HuH-7.5 (cell line): ENCODE results near the gene KLC4.
"Not testable (repeated sequence)": the region's sequence is repeated elsewhere in the genome, so short reads cannot be mapped to it uniquely, and the experiment has no call there.

Source experiments
- DNase-seq: peaks from one replicate; pipeline ENCODE4 v3.0.0; 2011; ENCODE audit warnings: low spot score

KLC4 gene

GRCh38 chr6:43070028-43070632, 10.7 kb downstream of the KLC4 start:
- peak; percentile 74 for DNase-seq

DNA sequence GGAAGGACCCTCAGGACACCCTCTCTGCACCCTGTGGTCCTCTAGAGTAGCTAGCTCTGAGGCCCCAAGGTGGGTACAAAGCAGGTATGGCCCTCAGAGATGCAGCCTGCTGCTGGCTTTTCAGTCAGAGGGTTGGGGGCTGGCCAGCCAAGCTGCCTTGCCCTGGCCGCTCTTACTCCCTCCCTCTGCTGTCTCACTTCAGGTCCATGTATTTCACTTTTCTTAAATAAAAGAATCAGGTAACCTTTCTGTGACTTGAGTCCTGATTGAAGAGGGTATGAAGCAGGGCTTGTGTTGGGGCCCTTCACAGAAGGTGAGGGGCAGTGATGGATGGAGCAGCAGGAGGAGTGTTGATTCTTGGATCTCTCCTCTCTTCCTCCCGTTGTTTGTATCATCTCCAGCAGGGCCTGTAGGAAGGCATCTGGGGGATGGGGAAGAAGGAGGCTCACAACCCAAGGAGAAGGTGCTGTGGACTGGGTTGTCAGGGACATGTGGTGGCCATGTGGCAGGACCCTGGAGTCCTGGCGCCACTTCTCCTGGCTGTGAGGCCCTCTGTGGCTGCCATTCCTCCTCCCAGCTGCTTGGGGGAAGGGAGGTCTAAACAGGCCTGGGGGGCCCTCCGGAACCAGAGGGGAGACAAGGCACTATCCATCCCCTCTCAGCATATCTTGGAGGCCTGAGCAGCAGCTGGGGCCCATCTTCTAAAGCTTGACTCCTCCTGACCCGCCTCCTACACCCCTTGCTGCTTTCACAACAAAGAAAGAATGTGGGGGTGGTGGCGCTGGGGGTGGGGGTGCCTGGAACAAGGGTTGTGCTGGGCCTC, 15.6 kb downstream of the KLC4 start:
- DNase-seq: no peak

DNA sequence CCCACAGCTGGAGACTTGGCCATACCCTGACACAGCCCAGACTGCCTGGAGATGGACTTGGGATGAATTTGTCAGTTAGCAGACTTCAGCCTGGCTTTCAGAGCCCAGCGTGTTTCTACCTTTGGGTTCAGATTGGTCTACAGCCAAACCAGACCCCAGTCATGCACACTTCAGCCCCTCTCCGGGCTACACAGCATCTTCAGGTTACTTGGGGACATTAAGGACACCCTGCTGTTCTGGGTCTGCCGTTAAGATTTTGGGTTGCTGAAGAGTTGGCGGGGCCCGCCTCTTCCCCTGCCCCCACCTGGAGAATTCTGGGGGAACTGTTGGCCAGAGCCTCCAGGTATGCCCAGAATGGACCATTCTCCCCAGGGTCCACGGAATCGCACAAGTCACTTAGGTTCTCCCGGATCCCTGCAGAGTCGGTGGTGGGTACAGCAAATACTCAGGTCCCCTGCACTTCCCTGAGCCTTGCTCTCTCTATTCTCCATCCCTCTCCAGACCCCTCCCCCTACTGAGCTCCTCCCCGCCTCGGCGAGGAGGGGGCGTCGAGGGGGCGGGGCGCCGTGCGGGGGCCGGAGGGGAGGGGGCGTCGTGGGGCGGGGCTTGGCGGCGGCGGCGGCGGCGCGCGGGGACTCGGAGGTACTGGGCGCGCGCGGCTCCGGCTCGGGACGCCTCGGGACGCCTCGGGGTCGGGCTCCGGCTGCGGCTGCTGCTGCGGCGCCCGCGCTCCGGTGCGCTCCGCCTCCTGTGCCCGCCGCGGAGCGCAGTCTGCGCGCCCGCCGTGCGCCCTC, 16.4 kb downstream of the KLC4 start, which contains the start of gene PTK7:
PTK7 (plus strand) TSS at position 645 of the 794 bp plus-strand sequence. CDS start 175 bp downstream, outside the sequence.
- DNase-seq: no peak

DNA sequence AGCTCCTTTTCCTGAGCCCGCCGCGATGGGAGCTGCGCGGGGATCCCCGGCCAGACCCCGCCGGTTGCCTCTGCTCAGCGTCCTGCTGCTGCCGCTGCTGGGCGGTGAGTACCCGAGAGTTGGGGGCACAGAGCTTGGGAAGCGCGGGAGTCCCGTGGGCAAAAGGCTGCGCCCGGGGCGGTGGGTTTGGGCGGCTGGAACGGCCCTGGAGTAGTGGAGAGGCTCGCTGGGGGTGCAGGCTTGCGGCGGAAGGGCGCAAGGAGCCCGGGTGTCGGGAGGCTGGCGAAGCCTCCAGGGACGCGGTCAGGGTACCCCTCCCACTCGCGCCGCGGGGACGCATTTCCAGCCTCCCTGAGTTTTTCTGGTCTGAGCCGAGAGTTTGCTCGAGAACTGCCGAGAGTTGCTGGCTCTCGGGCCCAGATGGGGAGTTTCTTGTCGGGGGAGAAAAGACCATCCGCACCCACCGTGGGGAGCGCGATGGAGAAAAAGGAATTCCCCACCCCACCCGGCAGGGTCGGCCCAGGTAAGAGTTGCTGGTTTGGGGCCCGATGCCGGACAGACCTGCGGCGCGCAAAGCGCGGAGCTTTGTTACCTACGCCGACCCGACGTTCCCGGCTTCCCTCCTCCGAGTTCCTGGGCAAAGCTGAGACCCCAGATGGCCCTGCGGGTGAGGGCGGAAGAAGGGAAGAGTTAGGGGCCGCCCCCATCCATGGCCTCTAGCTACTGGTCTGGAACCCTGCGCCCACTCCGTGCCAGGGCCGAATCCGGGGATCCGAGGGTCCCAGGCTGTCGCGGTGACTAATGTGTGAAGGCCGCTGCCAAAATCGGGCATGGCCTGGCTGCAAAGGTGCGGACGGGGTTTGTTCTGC, 17.3 kb downstream of the KLC4 start:
- DNase-seq: no peak

- no peak for DNase-seq
These were observed 17.9 kb downstream of the KLC4 start for GRCh38 chr6:43077333-43077809.

DNA sequence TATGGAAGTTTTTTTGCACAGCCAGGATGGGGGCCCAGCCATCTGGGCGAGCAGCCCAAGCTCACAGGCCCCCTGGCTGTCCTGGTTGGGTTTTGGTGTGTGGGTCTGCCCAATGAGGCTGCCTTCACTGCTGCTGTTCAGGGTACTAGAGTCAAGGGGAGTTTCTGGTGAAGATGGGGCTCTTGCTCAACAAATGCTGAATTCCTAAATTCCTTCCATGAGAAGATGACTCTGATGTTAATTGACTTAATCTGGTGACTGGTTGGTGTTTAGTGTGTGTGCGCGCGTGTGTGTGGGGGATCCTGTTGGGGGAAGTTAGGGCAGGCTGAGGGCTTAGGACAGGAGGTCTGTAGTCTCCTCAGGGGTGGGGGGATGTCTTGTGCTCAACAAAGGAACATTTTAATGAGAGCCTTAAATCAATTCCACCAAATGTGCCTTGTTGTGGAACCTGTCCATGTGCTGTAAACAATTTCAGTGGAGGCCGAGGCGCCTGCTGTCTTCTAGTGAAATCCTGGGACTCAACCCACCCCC, 18.6 kb downstream of the KLC4 start:
- no peak for DNase-seq

GRCh38 chr6:43078691-43079090, 19.3 kb downstream of the KLC4 start:
- no peak for DNase-seq

GRCh38 chr6:43081043-43081442, 21.6 kb downstream of the KLC4 start:
- no peak for DNase-seq

- DNase-seq: not testable (repeated sequence)
These were observed 22.5 kb downstream of the KLC4 start for GRCh38 chr6:43081922-43082321.

DNA sequence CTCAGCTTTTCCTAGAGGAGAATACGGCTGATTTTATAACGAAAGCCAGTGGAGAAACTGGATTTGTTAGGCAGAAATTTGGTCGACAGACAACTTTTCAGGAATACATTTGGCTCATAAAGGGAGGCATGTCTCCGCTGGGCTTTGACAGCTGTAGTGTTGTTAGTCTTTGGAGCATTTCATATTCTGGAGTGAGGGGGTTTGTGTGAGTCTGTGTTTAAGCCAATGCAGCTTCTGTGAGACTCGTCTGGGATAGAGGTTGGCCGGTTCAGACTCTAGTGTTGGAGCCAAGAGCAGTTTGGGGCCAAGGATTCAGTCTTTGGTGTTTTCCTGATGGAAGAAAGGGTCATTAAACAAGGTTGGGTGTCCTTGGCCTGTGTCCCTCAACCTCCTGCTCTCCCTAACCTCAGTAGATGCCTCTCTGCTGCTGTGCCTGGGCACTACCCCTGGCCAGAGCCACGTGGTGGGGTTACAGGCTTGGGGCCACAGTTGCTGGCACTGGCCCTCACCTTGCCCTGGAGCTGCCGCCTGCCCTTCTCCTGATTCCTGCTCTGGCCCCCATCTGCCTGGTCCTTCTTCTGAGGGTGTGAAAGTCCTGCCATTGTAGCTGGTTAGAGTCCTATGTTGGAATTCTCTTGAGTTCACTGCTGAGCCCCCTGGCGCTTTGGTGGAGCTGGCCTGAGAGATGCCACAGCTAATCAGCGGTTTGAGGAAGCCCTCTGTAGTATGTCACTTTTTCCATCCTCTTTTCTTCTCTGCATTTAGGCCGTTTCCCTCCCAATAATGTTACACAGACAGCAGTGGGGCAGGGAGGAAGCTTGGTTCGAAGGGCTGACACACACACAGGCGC, 23.6 kb downstream of the KLC4 start:
- no peak for DNase-seq

- DNase-seq: no peak
These were observed 26.7 kb downstream of the KLC4 start for GRCh38 chr6:43086022-43086658.

- DNase-seq: no peak
These were observed 29.2 kb downstream of the KLC4 start for GRCh38 chr6:43088654-43089056.

DNA sequence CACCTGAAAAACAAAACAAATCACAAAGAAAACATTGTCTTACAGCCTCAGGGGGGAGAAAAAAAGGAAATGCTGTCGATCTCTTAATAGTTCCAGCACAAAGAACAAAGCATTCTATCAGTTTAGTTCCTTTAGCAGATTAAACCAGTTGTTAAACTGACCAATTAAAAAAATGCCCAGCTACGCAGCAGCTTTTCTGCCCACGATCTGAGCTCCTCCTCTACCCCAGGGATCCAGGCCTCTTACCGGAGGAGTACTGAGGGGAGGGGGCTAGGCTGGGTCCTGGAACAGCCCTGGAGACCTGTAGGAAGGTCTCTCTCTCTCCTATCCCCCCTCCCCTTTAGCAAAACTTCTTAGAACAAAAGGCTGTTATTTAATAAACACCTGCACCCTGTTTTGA, 30.0 kb downstream of the KLC4 start:
- DNase-seq: no peak

DNA sequence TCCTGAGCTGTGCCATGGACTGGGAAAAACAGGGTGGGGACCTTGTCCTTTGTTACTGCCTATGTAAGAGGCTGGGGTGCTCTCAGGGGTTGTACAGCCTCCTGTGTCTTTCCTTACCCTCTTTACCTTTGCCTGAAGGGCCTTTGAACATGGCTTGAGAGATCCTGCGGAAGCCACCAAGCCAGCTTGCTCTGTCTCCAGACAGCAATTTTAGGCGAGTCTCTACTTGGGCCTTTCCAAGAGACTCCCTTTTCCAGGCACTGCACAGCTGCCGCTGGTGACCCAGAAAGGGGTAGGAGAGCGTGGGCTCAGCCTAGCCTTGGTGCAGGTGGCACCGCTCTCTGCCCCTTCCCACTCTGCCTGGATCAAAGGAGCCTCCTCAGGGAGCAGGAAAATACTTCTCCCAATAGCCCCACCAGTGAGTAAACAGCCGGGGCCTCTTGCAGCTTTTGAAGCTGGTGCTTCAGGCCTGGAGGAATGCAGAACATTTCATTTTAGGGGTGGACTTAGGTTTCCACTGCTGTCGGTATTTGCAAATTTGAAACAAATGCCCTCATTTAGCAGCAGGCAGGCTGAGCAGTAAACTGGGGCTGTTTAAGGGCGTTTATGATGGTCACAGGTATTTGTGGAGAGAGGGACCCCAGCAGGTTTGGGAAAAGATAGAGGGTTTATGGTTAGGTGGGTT, 30.6 kb downstream of the KLC4 start:
- no peak for DNase-seq

GRCh38 chr6:43090559-43090956, 31.1 kb downstream of the KLC4 start:
- no peak for DNase-seq

GRCh38 chr6:43091020-43091419, 31.6 kb downstream of the KLC4 start:
- DNase-seq: no peak

- no peak for DNase-seq
These were observed 32.1 kb downstream of the KLC4 start for GRCh38 chr6:43091436-43091991.

DNA sequence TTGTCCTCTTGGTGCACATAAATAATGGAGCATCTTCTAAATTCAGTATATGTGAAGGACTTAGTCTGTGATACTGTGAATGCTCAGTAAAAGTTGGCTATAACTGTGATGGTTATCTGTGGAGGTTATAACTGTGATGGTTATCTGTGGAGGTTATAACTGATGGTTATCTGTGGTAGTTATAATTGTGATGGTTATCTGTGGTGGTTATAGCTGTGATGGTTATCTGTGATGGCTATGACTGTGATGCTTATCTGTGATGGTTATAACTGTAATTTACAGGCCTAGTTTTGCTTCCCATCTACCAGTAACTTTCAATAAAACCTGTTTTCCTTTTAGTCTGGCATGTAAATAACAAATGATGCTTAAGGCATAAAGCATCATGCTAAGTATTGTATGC, 33.2 kb downstream of the KLC4 start:
- no peak for DNase-seq
